Middle frontal gyrus (tissue), 1 donor: ENCODE measurements around the gene KDM4D.
"Not testable (repeated sequence)": the region's sequence is repeated elsewhere in the genome, so short reads cannot be mapped to it uniquely, and the experiment has no call there.

ENCODE experiments used
- DNase-seq: peaks from one replicate; pipeline ENCODE4 v3.0.0-alpha.2; 2015; ENCODE audit warnings: low spot score; ENCODE audit errors: extremely low spot score

The KDM4D gene

DNA sequence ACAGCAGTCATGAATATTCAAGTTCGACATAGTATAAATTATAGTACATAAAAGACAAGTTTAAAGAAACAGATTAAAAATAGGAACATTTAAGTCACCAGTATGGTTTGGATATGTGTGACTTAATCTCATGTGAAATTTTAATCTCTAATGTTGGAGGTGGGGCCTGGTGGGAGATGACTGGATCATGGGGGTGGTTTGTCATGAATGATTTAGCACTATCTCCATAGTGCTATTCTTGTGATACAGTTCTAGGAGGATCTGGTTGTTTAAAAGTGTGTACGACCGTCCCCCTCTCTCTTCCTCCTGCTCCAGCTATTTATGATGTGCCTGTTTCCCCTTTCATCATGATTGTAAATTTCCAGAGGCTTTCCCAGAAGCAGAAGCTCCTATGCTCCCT, 54.8 kb downstream of the KDM4D start:
- no peak for DNase-seq

DNA sequence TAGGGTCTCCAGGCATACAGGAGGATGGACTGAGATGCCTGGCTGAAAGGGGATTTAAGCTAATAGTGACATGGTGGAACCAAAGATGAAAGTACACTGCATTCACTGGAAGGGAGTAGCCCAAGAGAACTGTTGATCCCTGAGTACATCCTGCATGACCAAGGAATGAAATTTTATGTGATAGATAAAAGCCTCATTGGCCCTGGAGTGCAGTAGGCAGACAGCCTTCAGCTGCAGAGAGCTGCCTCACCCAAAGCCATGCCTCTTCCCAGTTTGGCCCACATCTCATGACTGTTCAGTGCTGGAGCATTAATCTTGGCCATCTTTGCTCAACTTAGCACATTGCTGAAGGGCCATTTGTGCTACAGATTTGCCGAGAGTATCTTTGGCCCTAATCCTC, 59.5 kb downstream of the KDM4D start:
- no peak for DNase-seq

DNA sequence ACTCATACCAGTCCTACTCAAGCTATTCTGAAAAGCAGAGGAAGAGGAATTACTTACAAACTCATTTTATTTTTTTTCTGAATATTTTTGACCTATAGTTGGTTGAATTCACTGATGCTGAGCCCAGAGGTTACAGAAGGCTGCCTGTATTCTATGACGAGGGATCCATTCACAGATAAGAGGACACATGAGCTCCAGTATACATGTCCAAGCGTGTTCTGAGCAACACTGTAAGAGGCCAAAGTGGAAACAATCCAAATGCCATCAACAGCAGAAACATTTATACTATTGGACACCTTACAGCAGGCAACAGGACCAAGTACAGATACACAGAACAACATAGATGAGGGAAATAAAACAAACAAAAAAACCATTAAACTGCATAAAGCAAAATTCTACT, 61.8 kb downstream of the KDM4D start:
- no peak for DNase-seq

DNA sequence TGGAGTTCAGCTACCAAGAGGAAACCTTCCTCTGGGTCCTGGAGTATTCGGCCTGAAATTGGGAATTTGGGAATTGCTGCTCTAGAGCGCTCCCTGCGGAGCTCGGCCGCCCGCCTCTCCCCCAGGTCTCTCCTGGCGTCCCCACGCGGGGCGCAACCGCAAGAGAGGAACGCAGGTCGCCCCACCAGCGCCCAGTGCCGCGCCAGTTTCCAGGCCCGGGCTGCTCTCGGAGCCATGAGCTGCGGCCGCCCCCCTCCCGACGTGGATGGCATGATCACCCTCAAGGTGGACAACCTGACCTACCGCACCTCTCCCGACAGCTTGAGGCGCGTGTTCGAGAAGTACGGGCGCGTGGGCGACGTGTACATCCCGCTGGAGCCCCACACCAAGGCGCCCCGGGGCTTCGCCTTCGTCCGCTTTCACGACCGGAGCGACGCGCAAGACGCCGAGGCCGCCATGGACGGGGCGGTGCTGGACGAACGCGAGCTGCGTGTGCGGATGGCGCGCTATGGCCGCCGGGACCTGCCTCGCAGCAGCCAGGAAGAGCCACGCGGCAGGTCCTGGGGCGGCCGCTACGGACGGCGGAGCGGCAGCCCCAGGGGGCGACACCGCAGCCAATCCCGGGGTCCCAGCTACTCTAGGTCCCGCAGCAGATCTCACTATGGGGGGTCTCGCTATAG, 64.0 kb downstream of the KDM4D start:
- not testable (repeated sequence) for DNase-seq

DNA sequence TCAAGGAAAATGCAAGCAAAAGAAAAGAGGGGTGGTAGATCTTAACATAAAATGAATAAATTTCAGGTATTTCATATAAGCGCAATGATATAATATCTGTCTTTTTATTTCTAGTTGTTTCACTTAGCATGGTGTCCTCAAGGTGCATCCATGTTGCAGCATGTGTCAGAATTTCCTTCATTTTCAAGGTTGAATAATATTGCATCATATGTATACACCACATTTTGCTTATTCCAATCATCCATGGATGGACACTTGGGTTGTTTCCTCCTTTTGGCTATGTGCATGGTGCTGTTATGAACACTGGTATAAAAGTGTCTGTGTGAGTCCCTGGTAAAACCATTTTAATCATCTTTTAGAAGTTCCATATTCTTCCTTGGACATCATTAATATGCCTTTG, 68.7 kb downstream of the KDM4D start:
- DNase-seq = no peak

DNA sequence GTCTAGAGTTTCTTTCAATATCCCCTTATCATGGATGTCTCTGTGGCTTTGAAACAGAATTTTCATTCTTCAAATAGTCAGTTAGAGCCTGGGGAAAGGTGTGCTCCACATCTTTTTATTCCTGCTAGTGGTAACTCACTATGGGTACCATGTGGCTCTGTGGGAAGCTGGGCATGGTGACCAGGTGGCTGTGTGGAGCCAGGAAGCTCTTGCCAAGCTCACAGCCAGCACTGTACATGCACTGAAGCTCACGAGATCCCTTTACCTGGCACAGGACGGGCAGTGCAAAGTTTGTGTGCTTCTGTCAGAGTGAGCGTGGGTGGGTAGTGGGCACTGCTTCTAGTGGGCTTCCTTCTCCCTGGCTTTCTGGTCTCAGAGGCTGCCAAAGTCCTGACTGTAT, 69.4 kb downstream of the KDM4D start:
- DNase-seq = no peak

DNA sequence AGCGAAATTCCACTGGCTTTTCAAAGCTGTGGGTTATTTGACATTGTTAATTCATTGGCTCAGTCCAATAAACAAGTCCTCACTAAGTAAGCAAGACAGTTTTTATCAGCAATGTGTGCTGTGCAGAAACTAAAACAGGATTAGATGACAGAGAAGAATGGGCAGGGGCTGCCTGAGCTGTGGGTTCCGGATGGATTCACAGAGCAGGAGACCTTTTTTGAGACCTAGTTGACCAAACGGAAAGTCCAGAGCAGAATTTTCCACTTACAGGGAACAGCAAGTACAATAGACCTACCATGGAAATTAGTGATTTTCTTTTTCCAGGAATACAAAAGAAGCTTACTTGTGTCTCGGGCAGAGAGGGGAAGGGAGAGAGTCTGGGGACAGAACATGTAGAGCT, 70.5 kb downstream of the KDM4D start:
- DNase-seq = no peak

DNA sequence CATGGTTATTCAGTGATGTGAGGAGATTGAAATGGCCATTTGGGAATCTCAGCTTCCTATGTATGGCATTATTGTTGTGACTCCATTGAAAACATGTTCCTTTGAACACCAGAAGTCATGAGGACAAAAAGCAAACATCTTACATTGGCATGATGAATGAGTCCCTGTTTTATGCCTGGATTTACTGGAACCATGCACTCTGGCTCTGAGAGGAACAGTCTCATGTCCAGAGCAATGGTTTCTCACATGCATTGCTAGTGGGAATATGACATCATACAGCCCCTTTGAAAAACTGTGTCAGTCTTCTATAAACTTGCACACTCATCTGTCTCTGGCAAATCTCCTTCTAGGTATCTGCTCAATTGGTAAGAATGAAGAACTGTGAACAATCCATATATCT, 72.3 kb downstream of the KDM4D start:
- DNase-seq = no peak
